Brain microvascular endothelial cell (primary cell): ENCODE measurements around the gene ITGA2.

Source experiments
- DNase-seq: peaks from one replicate; pipeline ENCODE4 v3.0.0-alpha.2; 2020
- H3K27ac ChIP-seq: fragments of 250-450 bp; sonication (Bioruptor Pico); 2 replicates; pipeline ENCODE4 v1.5.1; 2020; ENCODE audit warnings: mild to moderate bottlenecking, moderate library complexity
- H3K27me3 ChIP-seq: fragments of 250-450 bp; sonication (Bioruptor Pico); replicated peaks from 2 replicates; pipeline ENCODE4 v1.5.1; 2020; ENCODE audit warnings: mild to moderate bottlenecking
- H3K36me3 ChIP-seq: fragments of 250-450 bp; sonication (Bioruptor Pico); replicated peaks from 2 replicates; pipeline ENCODE4 v1.5.1; 2020; ENCODE audit warnings: mild to moderate bottlenecking
- H3K4me3 ChIP-seq: 2 replicates; pipeline ENCODE4 v1.5.1; 2011; ENCODE audit warnings: low read depth, mild to moderate bottlenecking, control low read depth, low read length, moderate library complexity
- in situ Hi-C: cut with HindIII; loops from 2 replicates; pipeline ENCODE4 v1.10.0; 2017; ENCODE audit warnings: low sequenced_read_pairs, low pct_ligation_motif_present
- TF ChIP-seq, protein P1 (sequence below): IDR thresholded peaks from 2 replicates; pipeline ENCODE4 v1.5.1; 2011; ENCODE audit warnings: low read depth, mild to moderate bottlenecking, moderate library complexity, low read length, control low read depth, inconsistent platforms; ENCODE audit errors: missing control alignments

Gene ITGA2

DNA sequence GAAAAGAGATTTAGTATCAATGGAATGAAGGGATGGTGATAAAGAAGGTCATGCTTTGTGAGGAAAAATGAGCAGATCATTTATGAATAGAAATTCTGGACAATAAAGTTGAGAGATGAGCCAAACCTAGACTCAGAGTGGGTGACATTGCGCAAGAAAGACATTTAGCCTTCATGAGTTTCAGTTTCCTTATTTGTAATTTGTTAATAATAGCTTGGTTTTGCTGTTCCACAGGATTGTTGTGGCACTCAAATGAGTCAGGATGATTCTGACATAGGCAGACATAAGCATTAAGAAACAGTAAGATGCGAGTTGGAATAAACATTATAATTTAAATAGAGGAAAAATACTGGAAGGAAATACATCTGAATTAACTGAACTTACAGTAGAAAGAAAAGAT is 34.8 kb downstream of the ITGA2 start:
- TF ChIP-seq, protein P1, sequence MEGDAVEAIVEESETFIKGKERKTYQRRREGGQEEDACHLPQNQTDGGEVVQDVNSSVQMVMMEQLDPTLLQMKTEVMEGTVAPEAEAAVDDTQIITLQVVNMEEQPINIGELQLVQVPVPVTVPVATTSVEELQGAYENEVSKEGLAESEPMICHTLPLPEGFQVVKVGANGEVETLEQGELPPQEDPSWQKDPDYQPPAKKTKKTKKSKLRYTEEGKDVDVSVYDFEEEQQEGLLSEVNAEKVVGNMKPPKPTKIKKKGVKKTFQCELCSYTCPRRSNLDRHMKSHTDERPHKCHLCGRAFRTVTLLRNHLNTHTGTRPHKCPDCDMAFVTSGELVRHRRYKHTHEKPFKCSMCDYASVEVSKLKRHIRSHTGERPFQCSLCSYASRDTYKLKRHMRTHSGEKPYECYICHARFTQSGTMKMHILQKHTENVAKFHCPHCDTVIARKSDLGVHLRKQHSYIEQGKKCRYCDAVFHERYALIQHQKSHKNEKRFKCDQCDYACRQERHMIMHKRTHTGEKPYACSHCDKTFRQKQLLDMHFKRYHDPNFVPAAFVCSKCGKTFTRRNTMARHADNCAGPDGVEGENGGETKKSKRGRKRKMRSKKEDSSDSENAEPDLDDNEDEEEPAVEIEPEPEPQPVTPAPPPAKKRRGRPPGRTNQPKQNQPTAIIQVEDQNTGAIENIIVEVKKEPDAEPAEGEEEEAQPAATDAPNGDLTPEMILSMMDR: no peak
- Histone ChIP-seq H3K27me3 (no peaks in the 10 kb centered on the region), H3K27ac (peak overlapping the region; percentile 58), H3K4me3 (no peak overlapping the region), H3K36me3 (peaks cover 5% of the 10 kb centered on the region)
- in situ Hi-C loops: no loop called here
- peak; percentile 61 for DNase-seq

DNA sequence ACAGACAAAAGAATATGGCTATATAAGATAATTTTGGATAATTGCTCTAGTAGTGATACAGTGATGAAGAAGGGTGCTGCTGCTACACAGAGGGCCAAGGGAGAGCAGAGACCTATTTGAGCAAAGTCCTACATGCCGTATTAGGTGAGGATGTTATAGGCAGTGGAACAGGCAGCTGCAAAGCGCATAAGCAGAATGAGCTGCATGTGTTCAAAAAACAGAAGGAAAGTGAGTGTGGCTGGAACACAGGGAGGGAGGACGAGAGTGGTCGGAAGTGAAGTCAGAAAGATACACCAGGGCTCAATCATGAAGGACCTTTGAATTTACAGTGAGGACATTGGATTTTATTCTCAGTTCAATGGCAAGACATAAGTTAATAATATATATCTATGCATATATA is 35.4 kb downstream of the ITGA2 start:
- in situ Hi-C loops: no loop called here
- DNase-seq: no peak
- Histone ChIP-seq H3K4me3 (no peak overlapping the region), H3K27ac (peak overlapping the region; percentile 58), H3K27me3 (no peaks in the 10 kb centered on the region), H3K36me3 (peaks cover 5% of the 10 kb centered on the region)
- TF ChIP-seq, protein P1: no peak

DNA sequence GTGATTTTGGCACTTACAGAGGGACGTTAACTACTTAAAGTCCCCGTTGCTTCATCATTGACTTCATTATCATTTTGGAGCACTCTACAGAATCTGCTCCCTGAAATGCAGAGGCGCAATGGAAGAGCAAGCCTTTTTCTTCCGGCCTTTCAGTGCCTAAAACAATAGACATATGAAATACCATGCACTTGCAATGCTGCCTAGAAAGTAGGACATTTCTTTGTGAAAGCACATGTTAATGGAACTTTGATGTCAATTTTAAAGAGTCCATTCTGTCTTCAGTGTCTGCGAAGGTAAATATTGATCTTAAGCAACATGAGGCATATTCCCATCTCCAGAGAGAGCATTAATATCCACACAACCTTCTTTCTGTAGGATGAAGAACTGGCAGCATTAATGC is 36.3 kb downstream of the ITGA2 start:
- H3K4me3 ChIP-seq: no peak overlapping the region
- no peaks in the 10 kb centered on the region for H3K27me3 ChIP-seq
- no peak for DNase-seq
- peaks cover 5% of the 10 kb centered on the region for H3K36me3 ChIP-seq
- H3K27ac ChIP-seq: no peak overlapping the region
- TF ChIP-seq, protein P1: no peak
- in situ Hi-C loops: no loop called here

DNA sequence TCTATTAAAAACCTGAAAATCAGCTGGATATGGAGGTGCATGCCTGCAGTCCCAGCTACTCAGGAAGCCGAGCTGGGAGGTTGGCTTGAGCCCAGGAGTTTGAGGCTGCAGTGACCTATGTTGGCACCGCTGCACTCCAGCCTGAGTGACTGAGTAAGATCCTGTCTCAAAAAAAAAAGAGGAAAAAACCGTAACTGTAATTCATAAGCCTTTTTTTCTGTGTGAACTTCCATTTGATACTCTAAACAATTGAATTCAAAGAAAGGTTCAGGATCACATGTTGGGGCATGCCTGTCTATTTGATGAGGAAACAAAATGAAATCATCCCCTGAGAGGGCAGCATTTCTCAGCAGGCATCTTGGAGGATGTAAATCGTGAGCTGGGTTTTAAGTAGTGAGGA is 38.8 kb downstream of the ITGA2 start:
- no peak overlapping the region for H3K4me3 ChIP-seq
- in situ Hi-C loops: no loop called here
- peak; percentile 62 for DNase-seq
- H3K27ac ChIP-seq: peak overlapping the region; percentile 31
- no peaks in the 10 kb centered on the region for H3K27me3 ChIP-seq
- TF ChIP-seq, protein P1: no peak
- peaks cover 5% of the 10 kb centered on the region for H3K36me3 ChIP-seq

DNA sequence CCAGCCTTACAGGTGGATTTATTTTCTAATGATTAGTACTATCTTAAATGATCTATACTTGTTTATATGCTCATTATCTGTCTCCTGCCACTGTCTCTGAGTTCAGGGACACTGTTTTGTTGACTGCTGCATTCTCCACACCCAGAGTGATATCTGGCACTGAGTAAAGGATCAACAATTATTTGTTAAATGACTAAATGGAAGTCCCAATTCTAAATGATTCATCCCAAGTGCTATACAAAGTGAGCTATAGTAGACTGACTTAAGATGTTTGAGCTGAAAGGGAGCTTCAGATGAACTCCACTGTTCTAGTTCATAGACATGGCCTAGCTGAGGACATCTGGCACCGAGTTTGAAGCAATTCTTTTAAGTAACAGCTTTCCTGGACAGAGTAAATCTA is 40.5 kb downstream of the ITGA2 start:
- Histone ChIP-seq H3K36me3 (peaks cover 5% of the 10 kb centered on the region), H3K27me3 (no peaks in the 10 kb centered on the region), H3K27ac (no peak overlapping the region), H3K4me3 (no peak overlapping the region)
- in situ Hi-C loops: no loop called here
- TF ChIP-seq, protein P1: no peak
- DNase-seq: no peak

DNA sequence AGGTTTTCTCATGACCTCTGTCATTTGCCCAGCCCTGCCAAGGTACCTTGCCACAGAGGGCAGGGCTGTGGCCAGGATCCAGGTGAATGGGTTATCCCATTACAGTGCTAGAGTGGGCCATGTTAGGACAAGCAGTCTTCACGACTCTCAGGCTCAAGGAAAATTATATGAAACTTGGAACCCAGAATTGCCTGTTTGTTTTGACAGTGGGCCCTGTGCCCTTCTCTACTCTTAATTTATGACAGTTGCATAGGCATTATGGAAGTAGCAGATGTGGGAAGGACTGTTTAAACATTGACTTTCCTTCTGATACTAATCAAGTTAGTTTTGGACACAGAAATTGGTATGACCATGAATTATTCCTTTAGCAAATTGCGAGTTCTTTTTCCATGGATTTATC is 41.7 kb downstream of the ITGA2 start:
- in situ Hi-C loops: no loop called here
- no peak overlapping the region for H3K4me3 ChIP-seq
- H3K27me3 ChIP-seq: no peaks in the 10 kb centered on the region
- peak overlapping the region; percentile 85 for H3K27ac ChIP-seq
- TF ChIP-seq, protein P1: no peak
- H3K36me3 ChIP-seq: peaks cover 5% of the 10 kb centered on the region
- DNase-seq: no peak
